Measurements from ENCODE around the gene ZC2HC1B. TPM values are rescaled to one million over a fixed set of nuclear protein-coding genes. Genes with fewer than 3 reads are reported as not detected.
"Not testable (repeated sequence)": the region's sequence is repeated elsewhere in the genome, so short reads cannot be mapped to it uniquely, and the experiment has no call there.

The ZC2HC1B gene
- total RNA-seq, 2 experiments from 2014 or later, result not detected

DNA sequence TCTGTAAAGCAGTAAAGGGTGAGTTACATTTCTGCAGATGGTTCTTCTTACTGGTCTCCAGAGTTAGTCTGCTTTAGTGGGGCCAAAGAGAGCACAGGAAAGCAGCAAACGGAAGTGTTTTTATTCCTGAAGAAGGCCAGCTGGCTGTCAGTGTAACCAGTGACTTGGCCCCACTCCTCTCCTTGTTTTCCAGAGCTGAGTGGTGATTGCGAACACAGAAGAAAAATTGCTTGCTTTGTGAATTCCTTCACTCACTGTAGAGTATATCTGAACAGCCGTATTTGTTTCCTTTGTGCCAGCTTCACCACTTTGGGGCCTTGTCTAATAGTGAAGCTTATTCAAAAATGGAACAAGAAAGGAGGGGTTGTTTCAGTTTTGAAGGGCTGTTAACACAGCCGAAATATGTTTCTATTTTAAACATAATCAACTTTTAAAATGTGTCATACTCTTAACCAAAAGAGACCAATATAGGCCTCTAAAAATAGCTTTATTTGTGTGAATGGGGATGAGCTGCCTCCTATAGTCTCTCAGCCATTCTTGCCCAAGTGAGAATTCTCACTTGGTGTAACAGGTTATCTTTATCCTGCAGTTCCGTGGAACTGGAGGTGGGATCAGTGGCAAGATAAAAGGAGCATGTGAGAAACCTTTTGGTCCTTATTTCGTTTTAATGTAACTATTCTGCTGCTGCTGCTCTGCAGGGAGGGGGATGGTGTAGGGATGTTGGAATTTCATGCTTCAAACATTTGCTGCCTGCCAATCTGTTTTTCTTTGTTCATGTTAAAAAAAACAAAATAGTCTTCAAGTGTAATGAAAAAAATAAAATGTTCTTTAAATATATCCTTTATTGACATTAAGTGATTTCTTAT, 37.8 kb downstream of the ZC2HC1B start:
- Mint-ChIP-seq H3K36me3 (ENCODE audit: low read depth) (no peaks in the 10 kb centered on the region), H3K4me3 (no peak overlapping the region), H3K27ac (no peak overlapping the region), H3K27me3 (ENCODE audit: low read depth) (no peaks in the 10 kb centered on the region), H3K4me1 (ENCODE audit: low read depth) (peaks cover 8% of the 10 kb centered on the region), H3K9me3 (no peaks in the 10 kb centered on the region)
- intact Hi-C loops (cut with micrococcal nuclease), result no loop called here
- CTCF ChIA-PET, result interaction anchor here (0.7 to 0.8 kb wide), 2 partner anchors 8 to 566 kb away, joined by 3 to 4 read pairs; no protein-coding TSS in a partner anchor
- peak; percentile 8 for DNase-seq

DNA sequence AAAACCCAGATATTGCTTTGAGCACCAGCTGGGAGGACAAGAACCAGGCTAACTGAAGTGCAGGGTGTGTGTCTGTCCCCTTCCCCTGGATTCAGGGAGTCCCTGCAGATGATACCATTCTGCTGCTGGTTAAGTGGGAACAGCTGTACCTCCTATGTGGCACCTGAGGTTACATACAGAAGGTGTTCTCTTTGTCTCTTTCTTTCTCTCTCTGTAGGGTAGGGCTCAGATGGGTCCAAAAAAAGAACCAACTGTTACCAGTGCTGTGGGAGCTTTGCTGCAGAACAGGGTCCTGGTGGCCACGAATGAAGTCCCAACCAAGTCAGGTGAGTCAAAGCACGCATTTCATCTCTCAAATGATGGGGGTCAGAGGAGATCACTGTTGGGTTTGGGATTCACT, 38.6 kb downstream of the ZC2HC1B start:
- no peak for DNase-seq
- intact Hi-C loops (cut with micrococcal nuclease), result no loop called here
- H3K36me3 Mint-ChIP-seq (ENCODE audit: low read depth), result no peaks in the 10 kb centered on the region
- CTCF ChIA-PET, result interaction anchor here (0.8 kb wide), 1 partner anchor 9 kb away, joined by 4 read pairs; no protein-coding TSS in a partner anchor
- H3K27me3 Mint-ChIP-seq (ENCODE audit: low read depth), result no peaks in the 10 kb centered on the region
- no peaks in the 10 kb centered on the region for H3K9me3 Mint-ChIP-seq
- H3K4me1 Mint-ChIP-seq (ENCODE audit: low read depth), result peaks cover 8% of the 10 kb centered on the region
- no peak overlapping the region for H3K4me3 Mint-ChIP-seq
- H3K27ac Mint-ChIP-seq, result no peak overlapping the region

DNA sequence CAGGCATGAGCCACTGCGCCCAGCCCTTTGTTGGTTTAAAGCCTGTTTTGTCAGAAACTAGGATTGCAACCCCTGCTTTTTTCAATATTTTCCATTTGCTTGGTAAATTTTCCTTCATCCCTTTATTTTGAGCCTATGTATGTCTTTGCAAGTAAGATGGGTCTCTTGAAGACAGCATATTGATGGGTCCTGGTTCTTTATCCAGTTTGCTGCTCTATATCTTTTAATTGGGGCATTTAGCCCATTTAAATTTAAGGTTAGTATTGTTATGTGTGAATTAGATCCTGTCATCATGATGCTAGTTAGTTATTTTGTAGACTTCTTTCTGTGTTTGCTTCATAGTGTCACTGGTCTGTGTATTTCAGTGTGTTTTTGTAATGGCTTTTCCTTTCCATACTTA, 46.8 kb downstream of the ZC2HC1B start:
- H3K4me3 Mint-ChIP-seq, result no peak overlapping the region
- H3K4me1 Mint-ChIP-seq (ENCODE audit: low read depth), result no peaks in the 10 kb centered on the region
- H3K9me3 Mint-ChIP-seq, result peaks cover 18% of the 10 kb centered on the region
- no peak for DNase-seq
- peaks cover 10% of the 10 kb centered on the region for H3K36me3 Mint-ChIP-seq (ENCODE audit: low read depth)
- CTCF ChIA-PET, result interaction anchor here (1.4 kb wide), 1 partner anchor 13 kb away, joined by 5 read pairs; no protein-coding TSS in a partner anchor
- intact Hi-C loops (cut with micrococcal nuclease), result no loop called here
- no peak overlapping the region for H3K27ac Mint-ChIP-seq
- no peaks in the 10 kb centered on the region for H3K27me3 Mint-ChIP-seq (ENCODE audit: low read depth)

DNA sequence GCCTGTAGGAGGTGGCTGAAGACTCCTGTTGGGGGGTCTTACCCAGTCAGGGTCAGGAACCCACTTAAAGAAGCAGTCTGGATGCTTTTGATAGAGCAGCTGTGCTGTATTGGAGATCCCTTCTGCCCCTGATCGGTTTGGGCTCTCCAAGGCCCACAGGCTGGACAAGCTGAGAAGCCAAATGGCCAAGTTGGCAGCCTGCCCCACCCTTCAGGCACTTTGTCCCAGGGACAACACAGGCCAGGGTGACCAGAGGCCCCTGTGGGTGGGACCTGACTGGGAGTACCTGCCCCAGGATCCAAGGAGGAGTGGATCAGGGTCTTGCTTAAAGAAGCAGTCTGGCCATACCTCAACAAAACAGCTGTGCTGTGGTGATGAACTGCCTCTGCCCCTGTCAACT, 48.4 kb downstream of the ZC2HC1B start:
- no peak overlapping the region for H3K4me3 Mint-ChIP-seq
- H3K4me1 Mint-ChIP-seq (ENCODE audit: low read depth), result no peaks in the 10 kb centered on the region
- intact Hi-C loops (cut with micrococcal nuclease), result no loop called here
- CTCF ChIA-PET, result no interaction called here
- H3K27me3 Mint-ChIP-seq (ENCODE audit: low read depth), result no peaks in the 10 kb centered on the region
- H3K27ac Mint-ChIP-seq, result no peak overlapping the region
- DNase-seq, result no peak
- H3K9me3 Mint-ChIP-seq, result peaks cover 18% of the 10 kb centered on the region
- H3K36me3 Mint-ChIP-seq (ENCODE audit: low read depth), result peaks cover 10% of the 10 kb centered on the region

DNA sequence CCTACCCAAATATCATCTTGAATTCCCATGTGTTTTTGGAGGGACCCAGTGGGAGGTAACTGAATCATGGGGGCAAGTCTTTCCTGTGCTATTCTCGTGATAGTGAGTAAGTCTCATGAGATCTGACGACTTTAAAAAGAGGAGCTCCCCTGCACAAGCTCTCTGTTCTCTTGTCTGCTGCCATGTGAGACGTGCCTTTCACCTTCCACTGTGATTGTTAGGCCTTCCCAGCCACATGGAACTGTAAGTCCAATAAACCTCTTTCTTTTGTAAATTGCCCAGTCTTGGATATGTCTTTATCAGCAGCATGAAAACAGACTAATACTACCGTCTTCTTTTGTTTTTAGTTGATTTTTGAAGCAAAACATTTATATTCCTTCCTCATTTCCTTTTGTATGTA, 52.8 kb downstream of the ZC2HC1B start:
- H3K4me3 Mint-ChIP-seq; H3K36me3 Mint-ChIP-seq (ENCODE audit: low read depth); intact Hi-C loops (cut with micrococcal nuclease); DNase-seq; H3K27me3 Mint-ChIP-seq (ENCODE audit: low read depth); CTCF ChIA-PET; H3K4me1 Mint-ChIP-seq (ENCODE audit: low read depth); H3K27ac Mint-ChIP-seq: not testable (repeated sequence)
- peaks cover 19% of the 10 kb centered on the region for H3K9me3 Mint-ChIP-seq

DNA sequence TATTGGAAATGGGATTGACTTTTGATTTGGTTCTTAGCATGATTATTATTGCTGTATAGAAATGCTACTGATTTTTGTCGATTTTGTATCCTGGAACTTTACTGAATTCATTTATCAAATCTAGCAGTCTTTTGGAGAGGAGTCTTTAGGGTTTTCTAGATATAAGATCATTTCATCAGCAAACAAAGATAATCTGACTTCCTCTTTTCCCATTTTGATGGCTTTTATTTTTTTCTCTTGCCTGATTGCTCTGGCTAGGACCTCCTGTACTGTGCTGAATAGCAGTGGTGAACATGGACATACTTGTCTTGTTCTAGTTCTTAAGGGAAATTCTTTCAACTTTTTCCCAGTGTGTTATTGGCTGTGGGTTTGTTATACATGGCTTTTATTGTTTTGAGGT, 64.6 kb downstream of the ZC2HC1B start:
- H3K36me3 Mint-ChIP-seq (ENCODE audit: low read depth), result peaks cover 9% of the 10 kb centered on the region
- H3K9me3 Mint-ChIP-seq, result peaks cover 16% of the 10 kb centered on the region
- H3K4me1 Mint-ChIP-seq (ENCODE audit: low read depth), result no peaks in the 10 kb centered on the region
- intact Hi-C loops (cut with micrococcal nuclease), result no loop called here
- no peak overlapping the region for H3K27ac Mint-ChIP-seq
- H3K4me3 Mint-ChIP-seq, result no peak overlapping the region
- no peak for DNase-seq
- CTCF ChIA-PET, result no interaction called here
- H3K27me3 Mint-ChIP-seq (ENCODE audit: low read depth), result no peaks in the 10 kb centered on the region

DNA sequence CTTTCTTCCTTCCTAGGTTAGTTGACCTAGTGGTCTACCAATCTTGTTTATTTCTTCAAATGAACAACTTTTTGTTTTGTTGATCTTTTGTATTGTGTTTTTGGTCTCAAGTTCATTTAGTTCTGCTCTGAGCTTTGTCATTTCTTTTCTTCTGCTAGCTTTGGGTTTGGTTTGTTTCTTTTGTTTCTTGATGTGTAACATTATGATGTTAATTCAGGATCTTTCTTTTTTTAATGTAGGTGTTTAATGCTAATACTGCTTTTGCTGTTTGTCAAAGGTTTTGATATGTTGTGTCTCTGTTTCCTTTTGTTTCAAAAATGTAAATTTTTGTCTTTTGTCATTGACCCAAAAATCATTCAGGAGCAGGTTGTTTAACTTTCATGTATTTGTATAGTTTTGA, 65.7 kb downstream of the ZC2HC1B start:
- no peak overlapping the region for H3K27ac Mint-ChIP-seq
- no peaks in the 10 kb centered on the region for H3K27me3 Mint-ChIP-seq (ENCODE audit: low read depth)
- DNase-seq, result no peak
- intact Hi-C loops (cut with micrococcal nuclease), result no loop called here
- no peaks in the 10 kb centered on the region for H3K4me1 Mint-ChIP-seq (ENCODE audit: low read depth)
- peaks cover 9% of the 10 kb centered on the region for H3K36me3 Mint-ChIP-seq (ENCODE audit: low read depth)
- H3K9me3 Mint-ChIP-seq, result peaks cover 16% of the 10 kb centered on the region
- no peak overlapping the region for H3K4me3 Mint-ChIP-seq
- CTCF ChIA-PET, result no interaction called here

DNA sequence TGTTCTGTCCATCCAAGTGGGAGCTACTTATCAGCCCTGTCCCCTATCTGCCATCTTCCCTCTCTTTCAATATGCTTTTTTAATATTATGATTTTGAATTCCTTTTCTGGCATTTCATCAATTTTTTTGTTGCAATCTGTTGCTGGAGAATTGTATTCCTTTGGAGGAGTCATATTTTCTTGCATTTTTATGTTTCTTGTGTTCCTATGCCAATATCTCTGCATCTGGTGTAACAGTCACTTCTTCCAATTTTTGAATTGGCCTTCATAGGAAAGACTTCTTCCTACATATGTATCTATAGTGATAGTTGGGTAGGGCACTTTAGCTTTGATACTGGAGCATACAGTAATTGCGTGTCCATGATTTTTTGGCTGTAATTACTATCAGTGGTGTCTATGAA, 70.1 kb downstream of the ZC2HC1B start:
- Mint-ChIP-seq H3K4me1 (ENCODE audit: low read depth) (no peaks in the 10 kb centered on the region), H3K27ac (no peak overlapping the region), H3K9me3 (peaks cover 11% of the 10 kb centered on the region), H3K27me3 (ENCODE audit: low read depth) (no peaks in the 10 kb centered on the region), H3K4me3 (no peak overlapping the region), H3K36me3 (ENCODE audit: low read depth) (peaks cover 9% of the 10 kb centered on the region)
- CTCF ChIA-PET, result interaction anchor here (3.9 kb wide), 1 partner anchor 9 kb away, joined by 20 read pairs; no protein-coding TSS in a partner anchor
- no peak for DNase-seq
- intact Hi-C loops (cut with micrococcal nuclease), result no loop called here

DNA sequence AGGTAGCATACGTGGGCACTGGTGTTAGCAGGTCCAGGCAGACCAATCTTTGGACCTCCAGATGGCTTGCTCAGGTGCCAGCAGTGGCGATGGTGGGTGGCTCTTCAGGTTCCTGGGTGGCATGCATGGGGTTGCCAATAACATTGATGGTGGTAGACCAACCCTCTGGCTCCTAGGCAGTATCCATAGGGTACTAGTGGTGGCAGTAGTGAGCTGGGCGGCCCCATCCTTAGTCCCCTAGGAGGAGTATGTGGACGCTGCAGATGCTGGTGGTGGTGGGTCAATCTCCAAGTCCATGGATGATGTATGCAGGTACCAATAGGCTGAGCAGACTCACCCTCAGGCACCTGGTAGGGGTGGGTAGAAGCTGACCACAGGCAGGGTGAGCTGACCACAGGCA, 70.6 kb downstream of the ZC2HC1B start:
- H3K27me3 Mint-ChIP-seq (ENCODE audit: low read depth), result no peaks in the 10 kb centered on the region
- no peaks in the 10 kb centered on the region for H3K4me1 Mint-ChIP-seq (ENCODE audit: low read depth)
- no peak overlapping the region for H3K27ac Mint-ChIP-seq
- H3K9me3 Mint-ChIP-seq, result peaks cover 11% of the 10 kb centered on the region
- H3K4me3 Mint-ChIP-seq, result no peak overlapping the region
- CTCF ChIA-PET, result interaction anchor here (3.9 kb wide), 1 partner anchor 9 kb away, joined by 20 read pairs; no protein-coding TSS in a partner anchor
- DNase-seq, result no peak
- intact Hi-C loops (cut with micrococcal nuclease), result no loop called here
- H3K36me3 Mint-ChIP-seq (ENCODE audit: low read depth), result peaks cover 9% of the 10 kb centered on the region

DNA sequence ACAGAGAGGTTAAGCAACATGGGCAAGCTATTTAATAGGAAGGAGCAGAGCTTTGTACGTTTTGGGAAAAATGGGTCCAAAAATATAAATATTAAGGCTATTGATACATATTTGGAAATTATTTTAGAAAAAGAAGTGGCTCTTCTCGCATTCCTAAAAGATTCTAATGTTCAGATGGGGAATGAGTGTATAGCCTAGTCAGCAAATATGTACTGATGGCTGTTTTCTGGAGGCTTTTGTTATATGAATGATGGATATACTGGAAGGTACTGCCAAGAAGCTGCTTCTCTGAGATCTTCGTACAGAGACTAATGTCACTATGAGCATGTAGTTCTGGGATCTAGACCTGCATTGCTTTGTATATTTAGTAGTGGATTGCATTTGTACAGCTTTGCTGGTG, 72.1 kb downstream of the ZC2HC1B start:
- no peak overlapping the region for H3K27ac Mint-ChIP-seq
- H3K4me3 Mint-ChIP-seq, result no peak overlapping the region
- CTCF ChIA-PET, result interaction anchor here (0.6 to 8.8 kb wide), 2 partner anchors 16 to 76 kb away, joined by 3 to 124 read pairs; no protein-coding TSS in a partner anchor
- peaks cover 6% of the 10 kb centered on the region for H3K9me3 Mint-ChIP-seq
- intact Hi-C loops (cut with micrococcal nuclease), result no loop called here
- no peaks in the 10 kb centered on the region for H3K4me1 Mint-ChIP-seq (ENCODE audit: low read depth)
- DNase-seq, result no peak
- no peaks in the 10 kb centered on the region for H3K27me3 Mint-ChIP-seq (ENCODE audit: low read depth)
- peaks cover 4% of the 10 kb centered on the region for H3K36me3 Mint-ChIP-seq (ENCODE audit: low read depth)

DNA sequence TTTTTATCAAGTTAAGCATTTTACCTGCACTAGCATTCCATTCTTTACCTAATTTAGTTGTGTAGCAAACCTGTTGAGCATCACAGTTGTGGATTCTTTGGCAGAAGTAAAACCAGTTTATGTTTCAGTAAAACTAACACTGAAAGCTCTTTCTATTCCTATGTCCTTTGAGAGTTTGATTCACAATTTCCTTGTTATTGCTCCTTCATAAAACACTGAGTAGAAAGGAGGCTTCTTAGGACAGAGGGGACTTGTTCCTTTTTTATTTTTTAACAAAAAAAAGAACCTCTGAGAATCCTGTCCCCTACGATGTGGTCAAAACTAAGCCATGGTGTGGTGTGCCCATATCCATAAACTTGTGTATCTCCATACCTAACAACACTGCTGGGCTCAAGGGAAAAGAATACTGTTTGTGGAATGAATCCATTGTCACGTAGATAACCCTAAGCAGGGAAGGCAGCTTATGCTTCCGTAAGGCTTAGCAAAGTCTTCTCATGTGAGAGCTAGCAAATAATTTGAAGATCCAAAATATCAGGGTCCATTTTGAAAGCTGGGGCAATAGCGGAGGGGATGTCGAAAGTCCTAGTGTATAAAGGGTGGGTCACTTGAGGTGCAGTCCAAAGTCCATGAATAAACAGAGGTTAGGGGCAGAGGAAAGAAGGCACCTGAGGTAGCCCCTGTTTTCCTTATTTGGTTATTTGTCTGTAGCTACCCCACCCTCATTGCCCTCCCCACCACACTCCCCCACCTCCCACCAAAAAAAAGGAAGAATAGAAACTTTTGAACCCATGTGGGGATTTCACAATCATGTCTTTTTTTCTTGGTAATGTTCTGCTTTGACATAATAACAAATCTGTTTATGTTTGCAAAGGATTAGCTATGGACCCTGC, 72.7 kb downstream of the ZC2HC1B start:
- Mint-ChIP-seq H3K27ac (no peak overlapping the region), H3K27me3 (ENCODE audit: low read depth) (no peaks in the 10 kb centered on the region), H3K4me3 (no peak overlapping the region), H3K36me3 (ENCODE audit: low read depth) (peaks cover 3% of the 10 kb centered on the region), H3K9me3 (peaks cover 6% of the 10 kb centered on the region), H3K4me1 (ENCODE audit: low read depth) (no peaks in the 10 kb centered on the region)
- intact Hi-C loops (cut with micrococcal nuclease), result no loop called here
- no peak for DNase-seq
- CTCF ChIA-PET, result interaction anchor here (0.6 to 8.8 kb wide), 3 partner anchors 17 to 111 kb away, joined by 3 to 124 read pairs (median 7); no protein-coding TSS in a partner anchor

DNA sequence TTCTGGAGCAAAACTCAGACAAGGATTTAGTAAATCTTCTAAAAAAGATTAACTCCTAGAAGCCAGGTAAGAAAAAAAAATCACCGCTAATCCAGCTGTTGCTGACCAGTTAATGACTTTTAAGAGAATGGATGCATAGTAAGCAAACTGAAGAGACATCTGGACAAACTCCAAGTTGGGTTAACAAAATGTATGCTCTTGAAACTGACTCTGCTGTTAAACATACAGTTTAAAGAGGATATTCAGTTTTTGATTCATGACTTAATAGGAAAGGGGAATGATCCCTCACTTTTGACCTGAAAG, 73.3 kb downstream of the ZC2HC1B start:
- Mint-ChIP-seq H3K36me3 (ENCODE audit: low read depth) (no peaks in the 10 kb centered on the region), H3K4me3 (no peak overlapping the region), H3K4me1 (ENCODE audit: low read depth) (no peaks in the 10 kb centered on the region), H3K27me3 (ENCODE audit: low read depth) (no peaks in the 10 kb centered on the region), H3K27ac (no peak overlapping the region), H3K9me3 (peaks cover 2% of the 10 kb centered on the region)
- intact Hi-C loops (cut with micrococcal nuclease), result no loop called here
- CTCF ChIA-PET, result interaction anchor here (0.6 to 8.8 kb wide), 2 partner anchors 75 to 111 kb away, joined by 7 to 124 read pairs; no protein-coding TSS in a partner anchor
- no peak for DNase-seq

All from activated naive CD4-positive, alpha-beta T cell treated with anti-CD3 and anti-CD28 coated beads for 36 hours (primary cell).